ENCODE data around the gene NOL4L. TPM values are rescaled to one million over a fixed set of nuclear protein-coding genes. Genes with fewer than 3 reads are reported as not detected.
"Not testable (repeated sequence)": the region's sequence is repeated elsewhere in the genome, so short reads cannot be mapped to it uniquely, and the experiment has no call there.

Gene NOL4L
- total RNA-seq, 2 experiments from 2014 or later, result 21.8 to 22.1 TPM

- peaks cover 3% of the 10 kb centered on the region for H3K27me3 Mint-ChIP-seq
- DNase-seq, result no peak
- H3K9me3 Mint-ChIP-seq, result no peaks in the 10 kb centered on the region
- no peaks in the 10 kb centered on the region for H3K36me3 Mint-ChIP-seq
- H3K27ac Mint-ChIP-seq, result no peak overlapping the region
- POLR2A ChIA-PET, result interaction anchor here (1.2 kb wide), 1 partner anchor 52 kb away, joined by 3 read pairs; no protein-coding TSS in a partner anchor
- intact Hi-C loops (cut with micrococcal nuclease), result no loop called here
- peak overlapping the region; percentile 78 for H3K4me3 Mint-ChIP-seq
- CTCF ChIA-PET, result interaction anchor here (1.3 to 1.6 kb wide), 2 partner anchors 47 to 64 kb away, joined by 4 read pairs; no protein-coding TSS in a partner anchor
- peaks cover 22% of the 10 kb centered on the region for H3K4me1 Mint-ChIP-seq (ENCODE audit: low read depth)
Measured at GRCh38 chr20:32586291-32586690, 1.2 kb upstream of the NOL4L start.

DNA sequence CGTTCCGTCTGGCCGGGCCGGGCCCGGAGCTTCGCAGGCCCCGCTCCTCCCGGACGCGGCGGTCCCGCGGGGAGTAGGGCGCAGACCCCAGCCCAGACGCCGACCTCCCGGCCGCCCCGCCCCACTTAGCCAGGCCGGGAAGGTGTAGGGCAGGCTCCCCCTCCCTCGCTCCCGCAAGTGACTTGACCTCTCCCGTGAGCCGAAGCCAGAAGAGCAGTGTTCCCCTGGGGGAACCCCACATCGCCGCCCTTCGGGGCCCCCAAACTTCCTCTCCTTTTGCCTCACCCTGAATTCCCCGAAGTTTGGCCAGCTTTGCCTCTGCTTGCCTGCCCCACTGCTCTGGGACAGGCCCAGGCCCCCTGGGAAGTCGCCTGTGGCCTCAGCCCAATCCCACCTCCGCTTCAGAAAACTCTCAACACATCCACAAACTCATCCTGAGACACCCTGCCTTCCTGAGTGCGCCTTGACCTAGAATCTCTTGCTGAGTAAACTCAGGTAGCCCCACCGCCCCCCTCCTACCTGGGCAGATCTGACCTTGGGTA is 524 bp upstream of the NOL4L start:
- Mint-ChIP-seq H3K4me1 (ENCODE audit: low read depth) (peaks cover 27% of the 10 kb centered on the region), H3K27ac (peak overlapping the region; percentile 56), H3K27me3 (peaks cover 3% of the 10 kb centered on the region), H3K36me3 (no peaks in the 10 kb centered on the region), H3K4me3 (peak overlapping the region; percentile 78), H3K9me3 (no peaks in the 10 kb centered on the region)
- ChIA-PET POLR2A (interaction anchor here (1.2 to 1.4 kb wide), 2 partner anchors 48 to 51 kb away, joined by 3 read pairs; no protein-coding TSS in a partner anchor), CTCF (interaction anchor here (1.3 to 1.6 kb wide), 2 partner anchors 46 to 63 kb away, joined by 4 read pairs; no protein-coding TSS in a partner anchor)
- intact Hi-C loops (cut with micrococcal nuclease), result loop anchor here (1.0 kb wide), 1 partner anchor 49 kb away; no protein-coding TSS in a partner anchor
- peak; percentile 62 for DNase-seq

DNA sequence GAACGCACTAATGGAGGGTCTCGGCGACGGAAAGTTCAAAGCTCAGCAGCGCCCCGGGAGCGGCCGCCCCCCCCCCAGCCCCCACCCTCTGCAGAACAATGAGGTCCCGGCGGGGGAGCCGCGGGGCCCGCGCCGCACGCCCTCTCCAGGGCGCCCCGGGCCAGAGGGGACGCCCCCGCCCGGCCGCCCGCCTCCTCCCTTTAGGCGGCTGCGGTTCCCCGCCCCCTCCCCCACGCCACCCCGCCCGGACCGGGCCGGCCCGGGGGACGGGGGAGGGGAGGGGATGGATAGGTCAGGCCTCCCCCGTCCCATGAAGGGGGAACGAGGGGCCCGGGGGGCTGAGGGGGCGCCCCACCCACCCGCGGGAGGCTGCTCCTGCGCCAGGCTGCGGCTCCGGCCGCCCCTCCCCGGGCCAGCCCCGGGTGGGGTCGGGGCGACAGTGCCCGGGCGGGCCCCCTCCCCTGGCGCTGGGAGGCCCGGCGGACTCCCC is 1.5 kb downstream of the NOL4L start:
- peaks cover 3% of the 10 kb centered on the region for H3K27me3 Mint-ChIP-seq
- H3K4me3 Mint-ChIP-seq, result no peak overlapping the region
- peak; percentile 25 for DNase-seq
- intact Hi-C loops (cut with micrococcal nuclease), result loop anchor here (5.0 kb wide), 1 partner anchor 376 kb away; the partner anchor contains the start of genes PLAGL2 and POFUT1
- H3K27ac Mint-ChIP-seq, result no peak overlapping the region
- no peaks in the 10 kb centered on the region for H3K36me3 Mint-ChIP-seq
- ChIA-PET POLR2A (interaction anchor here (1.6 kb wide), 1 partner anchor 10 kb away, joined by 4 read pairs; no protein-coding TSS in a partner anchor), CTCF (no interaction called here)
- no peaks in the 10 kb centered on the region for H3K9me3 Mint-ChIP-seq
- peaks cover 42% of the 10 kb centered on the region for H3K4me1 Mint-ChIP-seq (ENCODE audit: low read depth)

- POLR2A ChIA-PET, result interaction anchor here (1.5 to 1.6 kb wide), 2 partner anchors 10 to 44 kb away, joined by 3 to 4 read pairs; no protein-coding TSS in a partner anchor
- H3K27ac Mint-ChIP-seq, result no peak overlapping the region
- peaks cover 47% of the 10 kb centered on the region for H3K4me1 Mint-ChIP-seq (ENCODE audit: low read depth)
- H3K27me3 Mint-ChIP-seq, result peaks cover 3% of the 10 kb centered on the region
- no peaks in the 10 kb centered on the region for H3K36me3 Mint-ChIP-seq
- intact Hi-C loops (cut with micrococcal nuclease), result loop anchor here (5.0 kb wide), 1 partner anchor 376 kb away; the partner anchor contains the start of genes PLAGL2 and POFUT1
- H3K4me3 Mint-ChIP-seq, result peak overlapping the region; percentile 45
- no peaks in the 10 kb centered on the region for H3K9me3 Mint-ChIP-seq
- CTCF ChIA-PET, result interaction anchor here (2.1 kb wide), 1 partner anchor 61 kb away, joined by 6 read pairs; no protein-coding TSS in a partner anchor
- peak; percentile 40 for DNase-seq
Measured at GRCh38 chr20:32582659-32583580, 2.2 kb downstream of the NOL4L start.

DNA sequence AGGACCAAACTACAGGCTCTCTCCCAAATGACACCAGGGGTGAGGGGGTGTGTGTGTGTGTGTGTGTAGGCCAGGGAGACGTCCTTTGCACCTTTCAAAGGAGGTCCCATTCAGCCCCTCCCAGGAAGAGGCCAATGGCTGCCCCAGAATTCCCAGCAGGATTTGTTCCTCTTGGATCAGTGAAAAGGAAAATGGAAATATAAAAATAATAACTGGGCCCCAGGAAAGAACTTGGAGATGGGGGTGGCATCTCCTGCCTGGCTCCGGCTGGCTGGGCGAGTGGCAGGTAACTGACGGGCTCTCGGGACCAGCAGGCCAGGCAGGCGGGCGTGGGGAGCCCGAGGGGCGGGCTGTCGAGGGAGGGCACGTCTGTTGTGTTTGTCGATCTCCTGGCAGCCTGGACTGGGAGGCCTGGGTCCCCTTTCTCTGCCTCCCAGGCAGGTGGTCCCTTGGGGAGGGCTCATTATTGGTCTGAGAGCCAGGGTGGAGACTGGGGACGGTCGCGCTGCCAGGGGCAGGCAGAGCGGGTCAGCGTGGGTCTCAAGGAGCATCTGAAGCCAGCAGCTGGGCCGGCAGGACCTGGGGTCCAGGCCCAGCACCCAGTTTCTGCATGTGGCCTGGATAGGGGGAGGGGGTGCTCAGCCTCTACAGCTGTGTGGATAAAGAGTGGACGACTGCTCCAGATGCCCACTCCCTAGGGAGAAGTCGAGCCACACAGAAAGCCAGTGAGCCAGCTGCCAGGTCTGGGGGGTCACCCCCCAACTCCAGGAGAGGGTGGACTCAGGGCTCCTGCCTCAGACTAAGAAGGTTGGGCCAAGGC is 3.1 kb downstream of the NOL4L start:
- Mint-ChIP-seq H3K9me3 (no peaks in the 10 kb centered on the region), H3K36me3 (no peaks in the 10 kb centered on the region), H3K4me1 (ENCODE audit: low read depth) (peaks cover 53% of the 10 kb centered on the region), H3K4me3 (peak overlapping the region; percentile 43), H3K27me3 (peaks cover 2% of the 10 kb centered on the region), H3K27ac (peak overlapping the region; percentile 60)
- intact Hi-C loops (cut with micrococcal nuclease), result loop anchor here (5.0 kb wide), 1 partner anchor 375 kb away; the partner anchor contains the start of genes PLAGL2 and POFUT1
- DNase-seq, result no peak
- ChIA-PET POLR2A (interaction anchor here (1.5 to 1.6 kb wide), 2 partner anchors 9 to 43 kb away, joined by 3 to 4 read pairs; no protein-coding TSS in a partner anchor), CTCF (interaction anchor here (2.1 kb wide), 1 partner anchor 60 kb away, joined by 6 read pairs; no protein-coding TSS in a partner anchor)

GRCh38 chr20:32580970-32581838 is 3.9 kb downstream of the NOL4L start:
- Mint-ChIP-seq H3K27me3 (peaks cover 2% of the 10 kb centered on the region), H3K4me3 (peak overlapping the region; percentile 43), H3K27ac (peak overlapping the region; percentile 60), H3K9me3 (no peaks in the 10 kb centered on the region), H3K4me1 (ENCODE audit: low read depth) (peaks cover 52% of the 10 kb centered on the region), H3K36me3 (no peaks in the 10 kb centered on the region)
- ChIA-PET POLR2A (interaction anchor here (0.9 to 1.5 kb wide), 3 partner anchors 42 to 47 kb away, joined by 3 read pairs; no protein-coding TSS in a partner anchor), CTCF (interaction anchor here (2.1 kb wide), 1 partner anchor 59 kb away, joined by 6 read pairs; no protein-coding TSS in a partner anchor)
- intact Hi-C loops (cut with micrococcal nuclease), result loop anchor here (5.0 kb wide), 1 partner anchor 374 kb away; the partner anchor contains the start of genes PLAGL2 and POFUT1
- peak; percentile 47 for DNase-seq

- ChIA-PET CTCF (interaction anchor here (1.0 to 2.1 kb wide), 2 partner anchors 38 to 58 kb away, joined by 3 to 6 read pairs; no protein-coding TSS in a partner anchor), POLR2A (interaction anchor here (0.8 to 1.0 kb wide), 3 partner anchors 20 to 46 kb away, joined by 3 read pairs; no protein-coding TSS in a partner anchor)
- no peaks in the 10 kb centered on the region for H3K9me3 Mint-ChIP-seq
- intact Hi-C loops (cut with micrococcal nuclease), result loop anchor here (5.0 kb wide), 1 partner anchor 373 kb away; the partner anchor contains the start of genes PLAGL2 and POFUT1
- H3K4me1 Mint-ChIP-seq (ENCODE audit: low read depth), result peaks cover 45% of the 10 kb centered on the region
- H3K27me3 Mint-ChIP-seq, result no peaks in the 10 kb centered on the region
- no peak for DNase-seq
- H3K27ac Mint-ChIP-seq, result peak overlapping the region; percentile 8
- no peaks in the 10 kb centered on the region for H3K36me3 Mint-ChIP-seq
- H3K4me3 Mint-ChIP-seq, result no peak overlapping the region
Measured at GRCh38 chr20:32580219-32580969, 4.7 kb downstream of the NOL4L start.

DNA sequence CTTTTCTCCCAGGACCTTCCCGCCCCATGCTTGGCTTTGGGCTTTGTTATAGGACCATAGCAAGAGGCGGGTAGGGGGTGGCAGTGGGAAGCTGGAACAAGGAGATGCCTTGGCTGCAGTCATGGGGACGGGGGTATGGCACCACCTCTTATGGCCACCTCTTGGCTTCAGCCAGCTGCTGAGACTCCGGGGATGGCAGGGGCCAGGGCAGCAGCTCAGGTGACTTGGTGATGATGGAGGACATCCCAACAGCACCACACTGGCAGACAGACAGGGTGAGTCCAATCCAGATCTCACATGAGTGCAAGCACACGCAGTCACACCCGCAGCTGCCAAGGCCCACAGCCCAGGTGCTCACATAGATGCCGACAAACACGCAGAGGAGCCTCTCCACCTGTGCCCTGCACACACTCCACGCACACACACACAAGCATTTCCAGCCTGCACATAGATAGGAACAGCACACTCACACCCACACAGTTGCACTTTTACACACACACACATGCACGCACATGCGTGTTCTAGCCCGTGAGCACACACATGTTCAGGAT is 6.2 kb downstream of the NOL4L start:
- ChIA-PET CTCF (interaction anchor here (1.3 kb wide), 1 partner anchor 56 kb away, joined by 4 read pairs; no protein-coding TSS in a partner anchor), POLR2A (interaction anchor here (1.3 kb wide), 1 partner anchor 40 kb away, joined by 3 read pairs; no protein-coding TSS in a partner anchor)
- intact Hi-C loops (cut with micrococcal nuclease), result no loop called here
- no peaks in the 10 kb centered on the region for H3K27me3 Mint-ChIP-seq
- H3K9me3 Mint-ChIP-seq, result no peaks in the 10 kb centered on the region
- no peaks in the 10 kb centered on the region for H3K36me3 Mint-ChIP-seq
- no peak overlapping the region for H3K4me3 Mint-ChIP-seq
- H3K27ac Mint-ChIP-seq, result no peak overlapping the region
- H3K4me1 Mint-ChIP-seq (ENCODE audit: low read depth), result peaks cover 45% of the 10 kb centered on the region
- DNase-seq, result no peak

DNA sequence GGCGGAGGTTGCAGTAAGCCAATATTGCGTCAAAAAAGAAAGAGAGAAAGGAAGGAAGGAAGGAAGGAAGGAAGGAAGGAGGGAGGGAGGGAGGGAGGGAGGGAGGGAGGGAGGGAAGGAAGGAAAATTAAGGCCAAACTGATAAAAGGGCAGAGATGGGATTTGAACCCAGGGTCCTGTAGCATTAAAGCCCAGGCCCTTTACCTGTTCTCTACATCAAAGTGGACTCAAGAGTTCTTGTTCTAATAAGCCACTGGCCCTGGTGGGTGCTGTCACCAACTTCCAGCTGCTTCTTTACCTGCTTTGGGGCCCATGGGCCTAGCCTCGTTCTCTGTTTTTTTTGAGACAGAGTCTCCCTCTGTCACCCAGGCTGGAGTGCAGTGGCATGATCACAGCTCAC is 7.1 kb downstream of the NOL4L start:
- H3K4me3 Mint-ChIP-seq; H3K36me3 Mint-ChIP-seq; intact Hi-C loops (cut with micrococcal nuclease); H3K9me3 Mint-ChIP-seq; H3K27ac Mint-ChIP-seq; DNase-seq; H3K27me3 Mint-ChIP-seq: not testable (repeated sequence)
- CTCF ChIA-PET, result interaction anchor here (1.3 kb wide), 1 partner anchor 56 kb away, joined by 4 read pairs; no protein-coding TSS in a partner anchor
- POLR2A ChIA-PET, result interaction anchor here (1.3 kb wide), 1 partner anchor 40 kb away, joined by 3 read pairs; no protein-coding TSS in a partner anchor
- H3K4me1 Mint-ChIP-seq (ENCODE audit: low read depth), result peaks cover 45% of the 10 kb centered on the region

Data from activated CD4-positive, alpha-beta memory T cell treated with anti-CD3 and anti-CD28 coated beads for 36 hours (primary cell).